NT2/D1 (cell line): ENCODE results near the gene UBA3.

Experiments
- DNase-seq: peaks from one replicate; pipeline ENCODE4 v3.0.0-alpha.2; 2011; ENCODE audit warnings: low read depth, low spot score
- H3K27me3 ChIP-seq: 2 replicates; pipeline ENCODE4 v1.6.0; 2011; ENCODE audit warnings: mild to moderate bottlenecking; ENCODE audit not compliant: insufficient read length, insufficient read depth
- H3K36me3 ChIP-seq: 2 replicates; pipeline ENCODE4 v1.6.1; 2011; ENCODE audit warnings: mild to moderate bottlenecking, low read length, mixed read lengths; ENCODE audit not compliant: insufficient read depth, insufficient read length
- H3K4me1 ChIP-seq: 2 replicates; pipeline ENCODE4 v1.5.1; 2011; ENCODE audit not compliant: insufficient read depth, insufficient read length
- H3K4me3 ChIP-seq: 2 replicates; pipeline ENCODE4 v1.5.1; 2011; ENCODE audit warnings: low read depth; ENCODE audit not compliant: insufficient read length
- H3K9ac ChIP-seq: 2 replicates; pipeline ENCODE4 v1.6.0; 2011; ENCODE audit warnings: low read depth; ENCODE audit not compliant: insufficient read length
- H3K9me3 ChIP-seq: 2 replicates; pipeline ENCODE4 v1.5.1; 2011; ENCODE audit warnings: mild to moderate bottlenecking, low read length; ENCODE audit not compliant: insufficient read depth
- SUZ12 ChIP-seq: IDR thresholded peaks from 2 replicates; pipeline ENCODE4 v1.6.1; 2011; ENCODE audit not compliant: insufficient read length, insufficient read depth; ENCODE audit errors: extremely low read depth
- YY1 ChIP-seq: IDR thresholded peaks from 2 replicates; pipeline ENCODE4 v1.6.1; 2011; ENCODE audit not compliant: insufficient read length, insufficient read depth
- ZNF274 ChIP-seq: IDR thresholded peaks from 2 replicates; pipeline ENCODE4 v1.6.1; 2011; ENCODE audit warnings: mild to moderate bottlenecking, low read depth, low read length

Gene UBA3

DNA sequence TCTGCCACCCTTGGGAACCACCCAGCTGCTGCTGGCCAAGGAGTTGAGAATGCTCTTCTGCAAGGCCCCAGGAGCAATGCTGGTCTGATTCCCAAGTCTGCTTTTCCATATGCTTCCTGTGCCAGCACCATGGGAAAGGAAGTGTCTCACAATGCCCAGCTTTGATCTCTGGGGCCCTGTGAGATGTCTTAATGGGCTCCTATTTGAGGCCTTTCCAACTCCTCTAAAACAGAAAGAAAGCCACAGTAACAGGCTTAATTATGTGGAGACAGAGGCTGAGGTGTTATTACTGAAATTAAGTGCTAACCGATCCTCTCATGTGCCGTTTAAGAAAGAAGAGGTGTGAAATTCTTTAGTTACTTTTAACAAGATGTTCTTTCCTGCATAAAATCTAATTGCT, 71.2 kb downstream of the UBA3 start:
- H3K4me3 ChIP-seq = no peak overlapping the region
- peaks cover 5% of the 10 kb centered on the region for H3K27me3 ChIP-seq
- H3K4me1 ChIP-seq = peaks cover 3% of the 10 kb centered on the region
- H3K36me3 ChIP-seq = peaks cover 54% of the 10 kb centered on the region
- DNase-seq = peak; percentile 74
- no peaks in the 10 kb centered on the region for H3K9me3 ChIP-seq
- TF ChIP-seq SUZ12 (no peak), ZNF274 (no peak), YY1 (no peak)
- no peak overlapping the region for H3K9ac ChIP-seq

DNA sequence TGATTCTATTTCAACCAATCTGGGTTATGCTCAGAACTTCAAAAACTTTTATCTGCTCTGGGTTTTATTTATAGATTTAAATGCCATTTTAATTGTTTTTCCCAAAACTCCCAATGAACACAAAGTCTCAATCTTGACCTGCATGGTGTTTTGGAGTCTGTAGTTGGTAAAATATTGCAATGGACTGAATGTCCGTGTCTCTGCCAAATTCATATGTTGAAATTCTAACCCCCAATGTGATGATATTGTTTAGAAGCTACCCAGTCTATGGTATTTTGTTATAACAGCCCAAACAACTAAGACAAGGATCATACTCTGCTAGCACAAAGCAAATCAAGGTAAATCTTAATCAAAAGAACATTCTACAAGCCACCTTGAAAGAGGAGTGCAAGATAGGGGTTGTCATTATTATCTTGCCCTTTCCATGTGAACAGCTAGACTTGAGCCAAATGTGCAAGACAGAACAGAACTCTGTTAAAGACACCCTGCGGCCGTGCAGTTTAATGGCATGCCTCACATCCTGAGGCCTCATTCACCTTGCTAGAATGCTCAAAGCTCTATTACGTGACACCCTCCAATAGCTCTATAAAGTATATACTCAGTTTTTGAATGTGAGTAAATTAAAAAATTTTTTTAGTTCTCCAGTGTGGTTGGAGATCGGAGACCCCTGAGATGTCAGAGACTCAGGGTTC, 74.2 kb downstream of the UBA3 start:
- Histone ChIP-seq H3K36me3 (peaks cover 68% of the 10 kb centered on the region), H3K9ac (no peak overlapping the region), H3K9me3 (no peaks in the 10 kb centered on the region), H3K4me1 (peaks cover 3% of the 10 kb centered on the region), H3K4me3 (no peak overlapping the region), H3K27me3 (no peaks in the 10 kb centered on the region)
- DNase-seq = no peak
- TF ChIP-seq YY1 (no peak), ZNF274 (no peak), SUZ12 (no peak)

DNA sequence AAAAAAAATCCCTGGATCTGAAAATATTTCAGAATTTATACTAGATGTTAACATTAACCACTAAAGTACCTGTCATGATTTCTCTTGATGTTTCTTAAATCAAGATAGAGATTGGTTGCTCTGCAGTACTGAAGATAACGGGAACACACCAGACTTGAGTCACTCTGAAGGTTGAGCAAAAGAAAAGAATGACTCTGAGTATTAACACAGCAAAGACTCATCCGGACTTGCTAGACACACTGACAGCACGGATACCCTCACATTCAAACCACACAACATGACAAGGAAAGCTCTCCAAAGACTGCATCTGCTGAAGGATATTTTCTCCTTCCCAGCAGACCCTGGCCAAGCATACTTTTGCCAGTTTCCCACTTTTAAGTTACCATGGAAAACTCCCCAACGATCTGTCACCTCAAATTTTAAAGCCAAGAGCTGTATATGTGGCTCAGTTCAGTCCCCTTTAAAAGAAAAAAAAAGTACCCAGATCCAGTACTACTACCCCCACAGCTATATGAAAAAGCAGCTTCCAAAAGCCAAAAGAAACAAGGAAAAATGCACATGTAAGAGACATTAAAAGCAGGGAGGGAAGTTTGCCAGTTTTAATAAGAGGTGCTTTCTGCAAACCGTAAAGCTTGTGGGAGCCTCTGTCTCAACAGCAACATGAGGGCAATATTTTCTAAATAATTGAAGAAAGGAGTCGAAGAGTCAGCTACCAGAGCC, 74.9 kb downstream of the UBA3 start:
- no peak overlapping the region for H3K4me3 ChIP-seq
- TF ChIP-seq SUZ12 (no peak), ZNF274 (no peak), YY1 (no peak)
- no peak for DNase-seq
- no peaks in the 10 kb centered on the region for H3K9me3 ChIP-seq
- H3K4me1 ChIP-seq = peaks cover 3% of the 10 kb centered on the region
- peaks cover 63% of the 10 kb centered on the region for H3K36me3 ChIP-seq
- H3K9ac ChIP-seq = no peak overlapping the region
- H3K27me3 ChIP-seq = no peaks in the 10 kb centered on the region
